Esophagus squamous epithelium (tissue), 4 donors: Measurements from ENCODE around the gene VGLL4.

Experiments
- POLR2A ChIP-seq, 4 donors: fragments of 450-650 bp; IDR thresholded peaks; one replicate each; pipeline ENCODE4 v1.6.1; 2017; ENCODE audit warnings: antibody characterized with exemption in 4 of 4, mild to moderate bottlenecking in 4 of 4, moderate library complexity in 3 of 4
- TF ChIP-seq, protein P1 (sequence below), 6 experiments: fragments of 450-650 bp in 4 of 6; fragments of 200-600 bp in 2 of 6; sonication (generic) in 2 of 6; IDR thresholded peaks; one replicate each; pipeline ENCODE4 v1.5.1; 2016 to 2019; ENCODE audit warnings: antibody characterized with exemption in 6 of 6, mild to moderate bottlenecking in 4 of 6, moderate library complexity in 4 of 6

DNA sequence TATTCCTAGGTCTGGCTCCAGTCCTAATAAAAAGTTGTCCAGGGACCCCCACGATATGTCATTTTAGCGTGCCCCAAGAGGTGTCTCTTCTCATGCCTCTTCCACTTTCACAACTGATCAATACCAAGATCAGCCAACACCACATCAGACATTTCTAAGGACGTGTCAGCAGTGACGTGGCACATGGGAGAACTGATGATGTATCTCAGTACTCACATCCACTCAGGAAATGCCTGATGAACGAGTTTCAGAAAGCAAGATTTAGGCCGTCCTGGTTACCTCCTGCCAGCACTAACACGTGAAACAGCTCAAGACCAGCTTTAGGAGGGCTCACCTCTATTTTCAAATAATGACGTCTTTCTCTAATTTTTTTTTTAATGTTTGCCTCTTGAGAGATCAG is 19.6 kb downstream of the VGLL4 start:
- TF ChIP-seq, protein P1, sequence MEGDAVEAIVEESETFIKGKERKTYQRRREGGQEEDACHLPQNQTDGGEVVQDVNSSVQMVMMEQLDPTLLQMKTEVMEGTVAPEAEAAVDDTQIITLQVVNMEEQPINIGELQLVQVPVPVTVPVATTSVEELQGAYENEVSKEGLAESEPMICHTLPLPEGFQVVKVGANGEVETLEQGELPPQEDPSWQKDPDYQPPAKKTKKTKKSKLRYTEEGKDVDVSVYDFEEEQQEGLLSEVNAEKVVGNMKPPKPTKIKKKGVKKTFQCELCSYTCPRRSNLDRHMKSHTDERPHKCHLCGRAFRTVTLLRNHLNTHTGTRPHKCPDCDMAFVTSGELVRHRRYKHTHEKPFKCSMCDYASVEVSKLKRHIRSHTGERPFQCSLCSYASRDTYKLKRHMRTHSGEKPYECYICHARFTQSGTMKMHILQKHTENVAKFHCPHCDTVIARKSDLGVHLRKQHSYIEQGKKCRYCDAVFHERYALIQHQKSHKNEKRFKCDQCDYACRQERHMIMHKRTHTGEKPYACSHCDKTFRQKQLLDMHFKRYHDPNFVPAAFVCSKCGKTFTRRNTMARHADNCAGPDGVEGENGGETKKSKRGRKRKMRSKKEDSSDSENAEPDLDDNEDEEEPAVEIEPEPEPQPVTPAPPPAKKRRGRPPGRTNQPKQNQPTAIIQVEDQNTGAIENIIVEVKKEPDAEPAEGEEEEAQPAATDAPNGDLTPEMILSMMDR (IDR thresholded peaks at IDR 0.05) = no peak
- TF ChIP-seq POLR2A (IDR thresholded peaks at IDR 0.05) = no peak
